Activated B cell treated with CpG ODN at 0.5 μM for 24 hours (primary cell): ENCODE measurements around the gene PAWR. TPM values are rescaled to one million over a fixed set of nuclear protein-coding genes. Genes with fewer than 3 reads are reported as not detected.

Experiments
- ATAC-seq: fragments of 200-7000 bp; cut with Tn5 transposase; one replicate; pipeline ENCODE4 v1.10.0; 2021; ENCODE audit warnings: low read depth, mild to moderate bottlenecking, moderate library complexity
- CTCF ChIA-PET: fragments of 350-600 bp; sonication (Branson Sonifier 250); formaldehyde crosslinking; loops from one replicate; lab custom pipeline; 2021; ENCODE audit warnings: antibody characterized with exemption; lab: Charles Lee
- POLR2A ChIA-PET: fragments of 350-600 bp; sonication (Branson Sonifier 250); formaldehyde crosslinking; loops from one replicate; lab custom pipeline; 2021; ENCODE audit warnings: antibody characterized with exemption; lab: Charles Lee
- DNase-seq: peaks from one replicate; pipeline ENCODE4 v3.0.0; 2022
- H3K27ac Mint-ChIP-seq: one replicate; pipeline ENCODE4 v1.8.0; 2020; ENCODE audit warnings: mixed read lengths
- H3K27me3 Mint-ChIP-seq: one replicate; pipeline ENCODE4 v1.8.0; 2021; ENCODE audit warnings: mixed read lengths
- H3K36me3 Mint-ChIP-seq: one replicate; pipeline ENCODE4 v1.8.0; 2021; ENCODE audit warnings: low read depth, mixed read lengths
- H3K4me1 Mint-ChIP-seq: one replicate; pipeline ENCODE4 v1.8.0; 2021; ENCODE audit warnings: mixed read lengths
- H3K4me3 Mint-ChIP-seq: one replicate; pipeline ENCODE4 v1.8.0; 2020; ENCODE audit warnings: mild to moderate bottlenecking, mixed read lengths
- H3K9me3 Mint-ChIP-seq: one replicate; pipeline ENCODE4 v1.8.0; 2020; ENCODE audit warnings: mixed read lengths
- intact Hi-C: fragments of 100-400 bp; cut with micrococcal nuclease; formaldehyde crosslinking; loops from one replicate; pipeline ENCODE4 v1.15.1; 2024
- total RNA-seq: library from RNA; stranded (reverse); gene quantifications from 2 replicates; pipeline ENCODE4 v1.2.3, GENCODE V29; 2022
- TF ChIP-seq, protein P1 (sequence below): fragments of 200-600 bp; IDR thresholded peaks from one replicate; pipeline ENCODE4 v1.8.0; 2022; ENCODE audit warnings: antibody characterized with exemption, mild to moderate bottlenecking

The PAWR gene
- total RNA-seq, 1 donor from 2014 or later, result 53.1 TPM

DNA sequence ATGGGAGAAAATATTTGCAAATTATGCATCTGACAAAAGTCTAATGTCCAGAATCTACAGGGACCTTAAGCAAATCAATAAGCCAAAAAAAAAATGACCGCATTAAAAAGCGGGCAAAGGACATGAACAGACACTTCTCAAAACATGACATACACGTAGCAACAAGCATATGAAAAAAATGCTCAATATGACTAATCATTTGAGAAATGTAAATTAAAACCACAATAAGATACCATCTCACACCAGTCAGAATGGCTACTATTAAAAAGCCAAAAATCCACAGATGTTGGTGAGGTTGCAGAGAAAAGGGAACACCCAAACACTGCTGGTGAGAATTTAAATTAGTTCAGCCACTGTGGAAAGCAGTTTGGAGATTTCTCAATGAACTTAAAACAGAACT is 16.1 kb downstream of the PAWR start:
- ChIA-PET POLR2A (interaction anchor here (0.6 to 1.1 kb wide), 2 partner anchors 19 to 537 kb away, joined by 3 to 4 read pairs; no protein-coding TSS in a partner anchor), CTCF (no interaction called here)
- DNase-seq (no peak), ATAC-seq (peak; percentile 41)
- TF ChIP-seq, protein P1, sequence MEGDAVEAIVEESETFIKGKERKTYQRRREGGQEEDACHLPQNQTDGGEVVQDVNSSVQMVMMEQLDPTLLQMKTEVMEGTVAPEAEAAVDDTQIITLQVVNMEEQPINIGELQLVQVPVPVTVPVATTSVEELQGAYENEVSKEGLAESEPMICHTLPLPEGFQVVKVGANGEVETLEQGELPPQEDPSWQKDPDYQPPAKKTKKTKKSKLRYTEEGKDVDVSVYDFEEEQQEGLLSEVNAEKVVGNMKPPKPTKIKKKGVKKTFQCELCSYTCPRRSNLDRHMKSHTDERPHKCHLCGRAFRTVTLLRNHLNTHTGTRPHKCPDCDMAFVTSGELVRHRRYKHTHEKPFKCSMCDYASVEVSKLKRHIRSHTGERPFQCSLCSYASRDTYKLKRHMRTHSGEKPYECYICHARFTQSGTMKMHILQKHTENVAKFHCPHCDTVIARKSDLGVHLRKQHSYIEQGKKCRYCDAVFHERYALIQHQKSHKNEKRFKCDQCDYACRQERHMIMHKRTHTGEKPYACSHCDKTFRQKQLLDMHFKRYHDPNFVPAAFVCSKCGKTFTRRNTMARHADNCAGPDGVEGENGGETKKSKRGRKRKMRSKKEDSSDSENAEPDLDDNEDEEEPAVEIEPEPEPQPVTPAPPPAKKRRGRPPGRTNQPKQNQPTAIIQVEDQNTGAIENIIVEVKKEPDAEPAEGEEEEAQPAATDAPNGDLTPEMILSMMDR, result no peak
- Mint-ChIP-seq H3K36me3 (peaks cover 5% of the 10 kb centered on the region), H3K27me3 (no peaks in the 10 kb centered on the region), H3K9me3 (peaks cover 3% of the 10 kb centered on the region), H3K27ac (peak overlapping the region; percentile 54), H3K4me1 (peaks cover 53% of the 10 kb centered on the region), H3K4me3 (no peak overlapping the region)
- intact Hi-C loops, result no loop called here

DNA sequence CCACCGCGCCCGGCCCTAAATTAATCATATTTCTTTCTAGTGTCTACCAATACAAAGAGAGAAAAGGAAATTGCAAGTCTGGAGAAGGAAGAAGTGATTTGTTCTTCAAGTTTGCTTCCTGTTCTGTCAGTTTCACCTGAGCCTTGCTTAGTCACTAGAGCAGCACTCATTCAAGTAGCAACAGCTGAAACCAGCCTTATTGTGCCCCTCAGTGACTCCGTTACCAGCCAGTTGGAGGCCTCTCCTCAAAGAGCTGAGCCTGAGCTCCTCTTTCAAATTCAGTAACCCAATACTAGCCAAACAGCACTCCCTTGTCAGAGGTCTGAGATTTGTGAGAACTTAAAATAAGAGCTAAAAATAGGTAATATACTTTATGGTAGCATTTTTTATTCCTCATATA is 17.4 kb downstream of the PAWR start:
- ChIA-PET POLR2A (interaction anchor here (1.1 to 1.2 kb wide), 2 partner anchors 16 to 20 kb away, joined by 3 to 6 read pairs; no protein-coding TSS in a partner anchor), CTCF (interaction anchor here (1.5 kb wide), 1 partner anchor 11 kb away, joined by 4 read pairs; no protein-coding TSS in a partner anchor)
- Mint-ChIP-seq H3K27ac (peak overlapping the region; percentile 74), H3K27me3 (no peaks in the 10 kb centered on the region), H3K36me3 (peaks cover 8% of the 10 kb centered on the region), H3K9me3 (peaks cover 3% of the 10 kb centered on the region), H3K4me3 (peak overlapping the region; percentile 48), H3K4me1 (peaks cover 40% of the 10 kb centered on the region)
- intact Hi-C loops, result loop anchor here (1.0 kb wide), 1 partner anchor 17 kb away; the partner anchor contains the start of gene PAWR
- TF ChIP-seq, protein P1, result no peak
- DNase-seq (no peak), ATAC-seq (peak; percentile 91)

DNA sequence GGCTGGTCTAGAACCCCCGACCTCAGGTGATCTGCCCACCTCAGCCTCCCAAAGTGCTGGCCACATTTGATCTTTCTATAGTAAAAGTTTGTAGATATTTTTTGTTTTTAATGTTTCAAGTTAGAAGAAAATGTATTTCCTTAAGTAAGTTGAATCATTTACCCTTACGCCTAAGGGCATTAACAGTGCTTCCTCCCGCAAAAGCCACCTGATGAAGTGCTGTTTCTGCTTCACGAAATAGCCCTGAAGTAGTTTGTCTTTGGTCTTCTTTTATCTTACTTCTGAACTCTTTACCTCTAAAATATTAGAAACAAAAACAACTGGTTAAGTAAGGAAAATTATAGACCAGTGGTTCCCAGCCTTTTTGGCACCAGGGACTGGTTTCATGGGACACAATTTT is 22.7 kb downstream of the PAWR start:
- H3K36me3 Mint-ChIP-seq, result peaks cover 7% of the 10 kb centered on the region
- ChIA-PET CTCF (no interaction called here), POLR2A (no interaction called here)
- H3K4me1 Mint-ChIP-seq, result peaks cover 23% of the 10 kb centered on the region
- ATAC-seq (no peak), DNase-seq (no peak)
- H3K4me3 Mint-ChIP-seq, result no peak overlapping the region
- H3K27me3 Mint-ChIP-seq, result no peaks in the 10 kb centered on the region
- TF ChIP-seq, protein P1, result no peak
- peaks cover under 1% of the 10 kb centered on the region for H3K9me3 Mint-ChIP-seq
- no peak overlapping the region for H3K27ac Mint-ChIP-seq
- intact Hi-C loops, result no loop called here

DNA sequence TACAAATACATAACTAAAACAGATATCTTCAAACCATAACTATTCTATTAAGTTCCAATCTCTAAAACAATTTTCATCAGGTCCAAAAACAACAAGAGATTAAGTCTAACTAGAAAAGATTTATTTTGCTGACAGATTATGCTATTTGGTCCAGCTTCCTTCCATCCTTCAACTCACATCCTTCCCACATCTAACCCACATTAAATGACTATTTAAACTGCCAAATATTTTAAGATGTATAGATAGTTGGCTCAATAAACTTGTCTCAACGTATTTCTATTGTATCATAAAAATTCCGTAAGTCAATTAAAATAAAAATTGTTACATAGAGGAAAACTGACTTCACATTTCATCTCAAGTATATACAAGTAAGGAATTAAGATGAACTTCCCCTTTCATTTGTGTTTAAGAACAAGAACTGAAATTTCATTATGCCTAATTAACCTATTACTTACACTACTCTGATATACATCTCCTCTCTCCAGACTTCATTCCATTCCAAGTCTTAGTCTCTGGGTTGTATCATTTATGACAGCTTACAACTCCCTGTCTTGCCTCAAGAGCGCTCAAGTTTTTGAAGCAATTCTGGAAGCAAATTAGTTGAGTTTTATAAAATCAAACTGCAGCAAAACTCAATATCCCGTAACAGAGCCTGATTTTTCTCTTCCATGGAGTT is 25.4 kb downstream of the PAWR start:
- intact Hi-C loops, result no loop called here

DNA sequence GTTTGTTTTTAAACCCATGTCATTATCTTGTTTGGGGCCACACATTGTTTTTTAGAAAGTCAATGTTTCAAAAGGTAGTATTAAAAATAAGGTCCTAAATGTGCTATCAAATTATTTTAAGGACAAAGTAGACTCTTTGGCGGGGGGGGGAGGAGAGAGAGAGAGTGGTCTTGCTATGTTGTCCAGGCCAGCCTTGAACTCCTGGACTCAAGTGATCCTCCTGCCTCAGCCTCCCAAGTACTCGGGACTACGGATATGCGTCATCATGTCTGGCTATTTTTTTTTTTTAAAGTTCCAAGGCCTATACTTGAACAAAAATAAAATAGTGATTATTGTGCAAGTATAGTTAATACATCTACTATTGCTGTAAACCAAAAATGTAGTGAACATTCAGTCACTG is 26.2 kb downstream of the PAWR start:
- DNase-seq (no peak), ATAC-seq (no peak)
- no peak overlapping the region for H3K4me3 Mint-ChIP-seq
- no peaks in the 10 kb centered on the region for H3K27me3 Mint-ChIP-seq
- H3K27ac Mint-ChIP-seq, result no peak overlapping the region
- TF ChIP-seq, protein P1, result no peak
- H3K9me3 Mint-ChIP-seq, result peaks cover 1% of the 10 kb centered on the region
- intact Hi-C loops, result no loop called here
- peaks cover 6% of the 10 kb centered on the region for H3K36me3 Mint-ChIP-seq
- H3K4me1 Mint-ChIP-seq, result peaks cover 27% of the 10 kb centered on the region
- POLR2A ChIA-PET, result no interaction called here
- CTCF ChIA-PET, result no interaction called here

More for the DNA sequence above, 25.4 kb downstream of the PAWR start:
- H3K27ac Mint-ChIP-seq, result peak overlapping the region; percentile 43
- peaks cover 1% of the 10 kb centered on the region for H3K9me3 Mint-ChIP-seq
- no peaks in the 10 kb centered on the region for H3K27me3 Mint-ChIP-seq
- DNase-seq, result no peak
- ChIA-PET POLR2A (no interaction called here), CTCF (no interaction called here)
- no peak overlapping the region for H3K4me3 Mint-ChIP-seq
- H3K36me3 Mint-ChIP-seq, result peaks cover 6% of the 10 kb centered on the region
- TF ChIP-seq, protein P1, result no peak
- no peak for ATAC-seq
- peaks cover 27% of the 10 kb centered on the region for H3K4me1 Mint-ChIP-seq
